A549 (cell line): ENCODE measurements around the gene PDGFB.

Experiments
- CEBPB ChIP-seq, 2 experiments: fragments of >200 bp in 1 of 2; sonication (Bioruptor Twin) in 1 of 2; formaldehyde crosslinking in 1 of 2; IDR thresholded peaks; 2 replicates each; pipeline ENCODE4 v1.6.1; 2012 to 2016
- CHD2 ChIP-seq: fragments of 150-350 bp; IDR thresholded peaks from 2 replicates; pipeline ENCODE4 v1.6.1; 2014; ENCODE audit warnings: low read length; ENCODE audit not compliant: partially characterized antibody
- EP300 ChIP-seq, 2 experiments: fragments of >200 bp; sonication (Bioruptor Twin); formaldehyde crosslinking; IDR thresholded peaks; 2 replicates in 1 of 2; 3 replicates in 1 of 2; pipeline ENCODE4 v1.6.1; 2016 to 2017
- FOSB ChIP-seq: fragments of 250-450 bp; sonication (Bioruptor Pico); IDR thresholded peaks from 2 replicates; pipeline ENCODE4 v1.5.0; 2020; ENCODE audit warnings: mild to moderate bottlenecking, moderate library complexity
- JUN ChIP-seq, 2 experiments: fragments of >200 bp; sonication (Bioruptor Twin); formaldehyde crosslinking; IDR thresholded peaks; 2 replicates in 1 of 2; 3 replicates in 1 of 2; pipeline ENCODE4 v1.6.1; 2016 to 2017
- JUNB ChIP-seq: fragments of >200 bp; sonication (Bioruptor Twin); formaldehyde crosslinking; IDR thresholded peaks from 2 replicates; pipeline ENCODE4 v1.6.1; 2016
- MAFK ChIP-seq: fragments of 450-650 bp; IDR thresholded peaks from 2 replicates; pipeline ENCODE4 v1.6.1; 2014; ENCODE audit not compliant: partially characterized antibody
- POLR2A ChIP-seq: IDR thresholded peaks from 2 replicates; pipeline ENCODE4 v1.6.1; 2012; ENCODE audit warnings: mild to moderate bottlenecking, low read length
- TP53 ChIP-seq: fragments of 250-450 bp; sonication (Bioruptor Pico); IDR thresholded peaks from 2 replicates; pipeline ENCODE4 v1.5.0; 2021; ENCODE audit warnings: mild to moderate bottlenecking, moderate library complexity
- TF ChIP-seq, protein P1 (sequence below): fragments of >200 bp; sonication (Bioruptor Twin); formaldehyde crosslinking; IDR thresholded peaks from 3 replicates; pipeline ENCODE4 v1.5.1; 2016
- TF ChIP-seq, protein P2 (sequence below): fragments of >200 bp; sonication (Bioruptor Twin); formaldehyde crosslinking; IDR thresholded peaks from 3 replicates; pipeline ENCODE4 v1.6.1; 2016

DNA sequence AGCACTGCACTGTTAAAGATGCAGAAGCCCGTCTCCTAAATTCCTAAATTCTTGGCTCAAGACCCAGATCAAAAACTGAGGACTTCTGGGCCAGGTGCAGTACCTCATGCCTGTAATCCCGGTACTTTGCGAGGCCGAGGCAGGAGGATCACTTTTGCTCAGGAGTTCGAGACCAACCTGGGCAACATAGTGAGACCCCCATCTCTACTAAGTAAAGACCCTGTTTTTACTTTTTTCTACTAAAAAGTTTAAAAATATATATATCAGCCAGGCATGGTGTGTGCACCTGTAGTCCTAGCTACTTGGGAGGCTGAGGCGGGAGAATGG is 29.7 kb downstream of the PDGFB start:
- TF ChIP-seq, protein P1, sequence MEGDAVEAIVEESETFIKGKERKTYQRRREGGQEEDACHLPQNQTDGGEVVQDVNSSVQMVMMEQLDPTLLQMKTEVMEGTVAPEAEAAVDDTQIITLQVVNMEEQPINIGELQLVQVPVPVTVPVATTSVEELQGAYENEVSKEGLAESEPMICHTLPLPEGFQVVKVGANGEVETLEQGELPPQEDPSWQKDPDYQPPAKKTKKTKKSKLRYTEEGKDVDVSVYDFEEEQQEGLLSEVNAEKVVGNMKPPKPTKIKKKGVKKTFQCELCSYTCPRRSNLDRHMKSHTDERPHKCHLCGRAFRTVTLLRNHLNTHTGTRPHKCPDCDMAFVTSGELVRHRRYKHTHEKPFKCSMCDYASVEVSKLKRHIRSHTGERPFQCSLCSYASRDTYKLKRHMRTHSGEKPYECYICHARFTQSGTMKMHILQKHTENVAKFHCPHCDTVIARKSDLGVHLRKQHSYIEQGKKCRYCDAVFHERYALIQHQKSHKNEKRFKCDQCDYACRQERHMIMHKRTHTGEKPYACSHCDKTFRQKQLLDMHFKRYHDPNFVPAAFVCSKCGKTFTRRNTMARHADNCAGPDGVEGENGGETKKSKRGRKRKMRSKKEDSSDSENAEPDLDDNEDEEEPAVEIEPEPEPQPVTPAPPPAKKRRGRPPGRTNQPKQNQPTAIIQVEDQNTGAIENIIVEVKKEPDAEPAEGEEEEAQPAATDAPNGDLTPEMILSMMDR: no peak
- TF ChIP-seq CEBPB (IDR thresholded peaks at IDR 0.05): no peak
- TF ChIP-seq JUN (IDR thresholded peaks at IDR 0.05): no peak
- no peak for TF ChIP-seq TP53 (CRISPR knock-in tag)
- no peak for TF ChIP-seq POLR2A
- TF ChIP-seq CHD2: no peak
- TF ChIP-seq JUNB: no peak
- no peak for TF ChIP-seq FOSB (CRISPR knock-in tag)
- no peak for TF ChIP-seq MAFK
- TF ChIP-seq, protein P2, sequence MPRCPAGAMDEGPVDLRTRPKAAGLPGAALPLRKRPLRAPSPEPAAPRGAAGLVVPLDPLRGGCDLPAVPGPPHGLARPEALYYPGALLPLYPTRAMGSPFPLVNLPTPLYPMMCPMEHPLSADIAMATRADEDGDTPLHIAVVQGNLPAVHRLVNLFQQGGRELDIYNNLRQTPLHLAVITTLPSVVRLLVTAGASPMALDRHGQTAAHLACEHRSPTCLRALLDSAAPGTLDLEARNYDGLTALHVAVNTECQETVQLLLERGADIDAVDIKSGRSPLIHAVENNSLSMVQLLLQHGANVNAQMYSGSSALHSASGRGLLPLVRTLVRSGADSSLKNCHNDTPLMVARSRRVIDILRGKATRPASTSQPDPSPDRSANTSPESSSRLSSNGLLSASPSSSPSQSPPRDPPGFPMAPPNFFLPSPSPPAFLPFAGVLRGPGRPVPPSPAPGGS: no peak
- no peak for TF ChIP-seq EP300 (IDR thresholded peaks at IDR 0.05)
